Fibroblast of skin of right quadriceps (primary cell): Measurements from ENCODE around the gene RGPD6.
"Not testable (repeated sequence)": the region's sequence is repeated elsewhere in the genome, so short reads cannot be mapped to it uniquely, and the experiment has no call there.

Experiments
- DNase-seq: peaks from one replicate; pipeline ENCODE4 v3.0.0-alpha.2; 2013

RGPD6 gene

DNA sequence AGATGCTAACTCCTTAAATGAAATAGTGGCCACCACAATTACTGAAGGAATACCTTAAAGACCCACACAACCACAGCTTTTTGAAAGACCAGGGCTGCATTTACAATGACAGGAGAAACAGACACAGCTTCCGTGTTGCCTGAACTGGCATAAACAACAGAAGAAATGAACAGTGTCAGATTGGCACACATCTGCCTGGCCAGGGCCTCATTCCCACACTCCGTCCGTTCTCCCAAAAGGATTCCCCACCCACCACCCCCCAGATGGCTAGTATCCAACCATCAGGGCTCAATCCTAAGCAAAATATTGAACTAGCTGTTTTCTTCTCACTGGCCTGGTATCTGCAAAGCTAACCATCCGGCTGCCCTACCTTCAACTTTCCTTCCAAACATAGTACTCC lies 96.9 kb downstream of the RGPD6 start:
- not testable (repeated sequence) for DNase-seq

DNA sequence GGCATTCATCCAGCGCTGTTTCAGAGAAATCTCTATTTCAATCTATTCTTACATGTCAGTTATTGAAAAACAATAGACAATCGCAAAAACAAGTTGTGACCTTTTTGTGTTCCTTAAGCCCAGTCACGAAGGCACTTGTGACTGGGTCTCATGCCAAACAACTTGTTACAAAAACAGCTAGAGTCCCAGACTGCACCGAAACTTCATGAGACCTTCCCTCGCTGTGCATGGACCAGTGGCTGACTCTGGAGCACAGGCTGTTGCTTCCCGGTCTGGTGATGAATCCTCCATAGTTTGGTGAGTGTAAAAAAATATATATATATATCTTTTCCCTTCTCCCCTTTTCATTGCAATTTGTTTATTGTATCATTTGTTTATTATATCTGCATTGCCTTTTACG lies 99.7 kb downstream of the RGPD6 start:
- not testable (repeated sequence) for DNase-seq

- DNase-seq = not testable (repeated sequence)
These were observed 100.1 kb downstream of the RGPD6 start for GRCh38 chr2:110476952-110477351.

DNA sequence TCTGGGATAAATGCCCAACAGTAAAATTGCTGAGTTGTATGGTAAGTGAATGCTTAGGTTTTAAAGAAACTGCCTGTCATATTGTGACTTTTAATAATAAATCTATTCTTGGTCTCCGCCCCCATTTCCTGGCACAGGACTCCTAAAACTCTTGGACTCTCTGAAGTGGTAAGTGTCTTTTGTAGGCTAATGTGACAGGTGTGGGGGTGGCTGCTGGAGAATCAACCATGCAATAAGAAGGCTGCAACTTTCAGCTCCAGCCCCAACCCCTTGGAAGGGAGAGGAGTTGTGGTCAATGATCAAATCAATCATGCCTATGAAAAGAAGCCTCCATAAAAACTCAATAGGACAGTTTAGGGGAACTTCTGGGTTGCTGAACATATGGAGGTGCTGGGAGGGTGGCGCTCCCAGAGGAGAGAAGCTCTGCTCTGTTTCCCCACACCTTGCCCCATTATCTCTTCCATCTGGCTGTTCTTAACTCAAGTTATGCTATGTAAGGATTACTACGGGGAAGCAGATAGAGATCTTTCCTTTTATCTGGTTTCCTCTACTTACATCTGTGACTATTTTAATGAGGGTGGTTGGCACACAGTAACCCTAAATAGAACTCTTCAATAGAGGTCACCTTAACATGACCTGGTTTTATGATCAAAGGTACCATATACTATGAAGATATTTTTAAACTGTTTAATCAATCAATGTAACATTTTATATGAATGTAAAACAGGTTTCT lies 101.2 kb downstream of the RGPD6 start:
- DNase-seq = not testable (repeated sequence)

GRCh38 chr2:110474898-110475297 lies 102.1 kb downstream of the RGPD6 start:
- DNase-seq = not testable (repeated sequence)

DNA sequence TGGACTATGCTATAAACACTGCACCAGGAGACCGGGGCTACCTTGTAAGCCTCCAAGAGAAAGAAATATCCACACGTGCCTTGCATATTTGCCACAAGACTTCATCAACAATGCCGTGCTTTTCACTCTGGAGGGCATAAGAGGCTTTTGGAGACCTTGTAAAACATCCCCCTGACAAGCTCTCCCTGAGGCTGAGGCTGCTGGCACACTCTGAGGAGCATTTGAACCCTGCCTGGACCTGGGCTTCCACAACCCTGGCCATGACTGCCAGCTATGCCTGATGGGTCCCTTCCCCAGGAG lies 104.0 kb downstream of the RGPD6 start:
- DNase-seq = not testable (repeated sequence)

- not testable (repeated sequence) for DNase-seq
These were observed 104.6 kb downstream of the RGPD6 start, which contains the start of gene LIMS4 for GRCh38 chr2:110472171-110473058. Gene LIMS4, minus strand, starts transcription at chr2:110472816. Its CDS starts 38 bp downstream, at chr2:110472778.

DNA sequence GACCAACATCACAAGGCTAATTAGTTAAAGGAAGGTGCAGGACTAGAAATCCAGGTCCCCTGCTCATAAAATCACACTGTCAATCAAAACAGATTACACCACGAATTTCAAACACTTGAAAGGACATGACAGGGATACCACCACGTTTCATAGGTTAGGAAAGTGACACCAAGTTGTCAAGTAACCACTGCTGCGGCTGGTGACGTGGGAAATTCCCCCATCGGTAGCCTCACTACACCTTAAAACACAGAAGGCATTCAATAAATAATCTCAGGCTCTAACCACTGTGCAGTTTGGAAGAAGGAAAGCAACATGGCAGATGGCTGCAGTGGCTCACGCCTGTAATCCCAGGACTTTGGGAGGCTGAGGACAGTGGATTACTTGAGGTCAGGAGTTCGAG lies 108.1 kb downstream of the RGPD6 start:
- not testable (repeated sequence) for DNase-seq

- not testable (repeated sequence) for DNase-seq
These were observed 111.7 kb downstream of the RGPD6 start for GRCh38 chr2:110465312-110465711.
